HepG2 (cell line): ENCODE data around the gene WNK4. TPM values are rescaled to one million over a fixed set of nuclear protein-coding genes. Genes with fewer than 3 reads are reported as not detected.

ENCODE experiments used
- NFE2L1 ChIP-seq: sonication (generic); formaldehyde crosslinking; IDR thresholded peaks from 2 replicates; pipeline ENCODE4 v1.4.0; 2020; ENCODE audit warnings: missing genetic modification reagents, mild to moderate bottlenecking, borderline replicate concordance
- NR3C1 ChIP-seq: sonication (generic); formaldehyde crosslinking; IDR thresholded peaks from 2 replicates; pipeline ENCODE4 v1.4.0; 2020; ENCODE audit warnings: missing genetic modification reagents
- SNAPC2 ChIP-seq: sonication (generic); formaldehyde crosslinking; IDR thresholded peaks from 2 replicates; pipeline ENCODE4 v1.8.1; 2022; ENCODE audit warnings: mild to moderate bottlenecking, missing genetic modification reagents
- TBL1XR1 ChIP-seq: fragments of 150-350 bp; IDR thresholded peaks from 2 replicates; pipeline ENCODE4 v1.6.1; 2014; ENCODE audit warnings: borderline replicate concordance, low read length; ENCODE audit not compliant: partially characterized antibody
- WIZ ChIP-seq: sonication (generic); formaldehyde crosslinking; IDR thresholded peaks from 2 replicates; pipeline ENCODE4 v1.5.1; 2020; ENCODE audit warnings: mild to moderate bottlenecking, missing genetic modification reagents
- ZNF12 ChIP-seq: sonication (generic); formaldehyde crosslinking; IDR thresholded peaks from 2 replicates; pipeline ENCODE4 v1.5.0; 2020; ENCODE audit warnings: missing genetic modification reagents
- ZNF142 ChIP-seq: sonication (generic); formaldehyde crosslinking; IDR thresholded peaks from 2 replicates; pipeline ENCODE4 v1.4.0; 2020; ENCODE audit warnings: missing genetic modification reagents
- ZNF30 ChIP-seq: sonication (generic); formaldehyde crosslinking; IDR thresholded peaks from 2 replicates; pipeline ENCODE4 v1.5.0; 2020; ENCODE audit warnings: mild to moderate bottlenecking, missing genetic modification reagents
- ZNF430 ChIP-seq: sonication (generic); formaldehyde crosslinking; IDR thresholded peaks from 2 replicates; pipeline ENCODE4 v1.9.0; 2021; ENCODE audit warnings: mild to moderate bottlenecking, missing genetic modification reagents
- ZNF550 ChIP-seq: sonication (generic); formaldehyde crosslinking; IDR thresholded peaks from 2 replicates; pipeline ENCODE4 v1.4.0; 2020; ENCODE audit warnings: mild to moderate bottlenecking, missing genetic modification reagents, borderline replicate concordance
- ZNF576 ChIP-seq: sonication (generic); formaldehyde crosslinking; IDR thresholded peaks from 2 replicates; pipeline ENCODE4 v1.4.0; 2020; ENCODE audit warnings: mild to moderate bottlenecking, missing genetic modification reagents
- ZNF720 ChIP-seq: sonication (generic); formaldehyde crosslinking; IDR thresholded peaks from 2 replicates; pipeline ENCODE4 v1.4.0; 2020; ENCODE audit warnings: missing genetic modification reagents
- polyA plus RNA-seq, 8 experiments: library from polyadenylated mRNA; depleted of rRNA in 3 of 8; stranded (reverse) in 7 of 8; unstranded in 1 of 8; fragments of >200 nt; fragmentation: Illumina TruSeq in 4 of 8; extraction: Trizol in 4 of 8; gene quantifications; 2 replicates each; pipeline versions ENCODE4 v1.2.1 to v1.2.3, GENCODE V29; 2011 to 2016; ENCODE audit warnings: low read depth in 4 of 8, missing spikeins in 1 of 8, mixed read lengths in 1 of 8; ENCODE audit not compliant: insufficient read depth in 1 of 8
- total RNA-seq, 5 experiments: library from RNA; depleted of rRNA; stranded (reverse); fragments of >200 nt; fragmentation: Illumina TruSeq; extraction: Trizol; gene quantifications; 2 replicates each; pipeline ENCODE4 v1.2.3, GENCODE V29; 2016; ENCODE audit warnings: low read depth in 1 of 5
- TF ChIP-seq, protein P1 (sequence below): sonication (generic); formaldehyde crosslinking; IDR thresholded peaks from 2 replicates; pipeline ENCODE4 v1.8.0; 2022; ENCODE audit warnings: mild to moderate bottlenecking, missing genetic modification reagents, moderate library complexity
- TF ChIP-seq, protein P2 (sequence below): sonication (generic); formaldehyde crosslinking; IDR thresholded peaks from 2 replicates; pipeline ENCODE4 v1.8.0; 2022; ENCODE audit warnings: mild to moderate bottlenecking, missing genetic modification reagents; ENCODE audit not compliant: insufficient replicate concordance

Gene WNK4
- total and polyA plus RNA-seq, 2 of the 13 experiments (the other 11 are each of a cell fraction or from before 2014, with no cell fraction given) = 2.7 to 13.7 TPM

DNA sequence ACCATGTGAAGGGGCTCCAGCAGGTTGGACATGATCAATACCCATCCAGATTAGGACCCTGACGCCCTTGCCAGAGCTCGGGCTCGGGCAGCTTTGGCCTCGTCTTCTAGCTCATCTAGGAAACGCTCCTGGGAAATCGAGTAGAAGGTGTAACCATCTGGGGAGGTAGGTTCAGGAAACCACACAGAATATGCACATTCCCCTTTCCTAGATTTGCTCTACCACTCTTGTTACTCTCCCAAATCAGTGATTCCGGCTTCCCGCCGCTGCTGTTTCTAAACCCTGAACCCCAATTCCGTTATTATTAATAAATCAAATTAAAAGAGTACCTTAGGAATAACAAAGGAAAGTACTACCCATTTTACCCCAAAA is 17.6 kb downstream of the WNK4 start (continued):
- TF ChIP-seq ZNF142 (CRISPR knock-in tag) (0 out of 2 replicates have a peak, but pooled peaks have one; percentile 2), NFE2L1 (no peak), ZNF720 (CRISPR knock-in tag) (no peak), ZNF430 (peak; percentile 37; the same call in 1 of the 2 replicates), ZNF30 (CRISPR knock-in tag) (0 out of 2 replicates have a peak, but pooled peaks have one; percentile 78), WIZ (peak; percentile 8; the same call in 1 of the 2 replicates), SNAPC2 (no peak), ZNF576 (CRISPR knock-in tag) (no peak), NR3C1 (no peak), ZNF12 (CRISPR knock-in tag) (no peak), TBL1XR1 (no peak), ZNF550 (CRISPR knock-in tag) (peak; percentile 31; the same call in 1 of the 2 replicates)
- TF ChIP-seq, protein P1, sequence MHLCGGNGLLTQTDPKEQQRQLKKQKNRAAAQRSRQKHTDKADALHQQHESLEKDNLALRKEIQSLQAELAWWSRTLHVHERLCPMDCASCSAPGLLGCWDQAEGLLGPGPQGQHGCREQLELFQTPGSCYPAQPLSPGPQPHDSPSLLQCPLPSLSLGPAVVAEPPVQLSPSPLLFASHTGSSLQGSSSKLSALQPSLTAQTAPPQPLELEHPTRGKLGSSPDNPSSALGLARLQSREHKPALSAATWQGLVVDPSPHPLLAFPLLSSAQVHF (CRISPR knock-in tag) = no peak
- TF ChIP-seq, protein P2, sequence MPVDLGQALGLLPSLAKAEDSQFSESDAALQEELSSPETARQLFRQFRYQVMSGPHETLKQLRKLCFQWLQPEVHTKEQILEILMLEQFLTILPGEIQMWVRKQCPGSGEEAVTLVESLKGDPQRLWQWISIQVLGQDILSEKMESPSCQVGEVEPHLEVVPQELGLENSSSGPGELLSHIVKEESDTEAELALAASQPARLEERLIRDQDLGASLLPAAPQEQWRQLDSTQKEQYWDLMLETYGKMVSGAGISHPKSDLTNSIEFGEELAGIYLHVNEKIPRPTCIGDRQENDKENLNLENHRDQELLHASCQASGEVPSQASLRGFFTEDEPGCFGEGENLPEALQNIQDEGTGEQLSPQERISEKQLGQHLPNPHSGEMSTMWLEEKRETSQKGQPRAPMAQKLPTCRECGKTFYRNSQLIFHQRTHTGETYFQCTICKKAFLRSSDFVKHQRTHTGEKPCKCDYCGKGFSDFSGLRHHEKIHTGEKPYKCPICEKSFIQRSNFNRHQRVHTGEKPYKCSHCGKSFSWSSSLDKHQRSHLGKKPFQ (CRISPR knock-in tag) = peak; percentile 48
